Measurements from ENCODE around the gene COBLL1.

COBLL1 gene

DNA sequence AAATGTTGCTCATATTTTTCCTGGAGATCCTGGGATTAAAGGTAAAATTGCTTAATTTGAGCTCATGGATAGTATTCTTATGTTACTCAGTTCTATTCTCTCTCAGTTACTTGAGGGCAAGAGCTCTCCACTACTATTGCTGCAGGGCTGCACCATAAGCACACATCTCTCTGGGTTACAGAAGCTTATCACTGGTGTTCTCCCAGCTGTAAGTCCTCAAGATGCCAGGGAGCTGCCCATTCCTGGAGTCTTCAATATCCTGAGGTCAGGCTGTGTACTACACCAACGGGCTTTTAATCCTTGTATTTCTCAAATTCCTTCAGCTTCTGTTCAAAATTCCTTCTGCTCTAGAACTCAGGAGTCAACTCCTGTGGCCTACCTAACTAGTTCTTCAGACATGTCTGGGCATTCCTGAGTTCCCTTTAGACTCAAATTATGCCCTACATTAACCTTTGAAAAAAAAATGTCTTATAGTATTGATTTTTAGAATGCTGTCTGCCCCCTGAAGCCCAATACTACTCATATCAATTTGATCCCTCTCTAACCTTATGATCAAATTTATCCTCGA lies 17.7 kb upstream of the COBLL1 start:
- peak; percentile 67 for DNase-seq (ENCODE audit: low read depth)
- H3K4me3 ChIP-seq (ENCODE audit: low read length), result no peak overlapping the region
- TF ChIP-seq CTCF (IDR thresholded peaks at IDR 0.05; ENCODE audit: insufficient read depth, low read depth, low read length, missing control alignments), result no peak

DNA sequence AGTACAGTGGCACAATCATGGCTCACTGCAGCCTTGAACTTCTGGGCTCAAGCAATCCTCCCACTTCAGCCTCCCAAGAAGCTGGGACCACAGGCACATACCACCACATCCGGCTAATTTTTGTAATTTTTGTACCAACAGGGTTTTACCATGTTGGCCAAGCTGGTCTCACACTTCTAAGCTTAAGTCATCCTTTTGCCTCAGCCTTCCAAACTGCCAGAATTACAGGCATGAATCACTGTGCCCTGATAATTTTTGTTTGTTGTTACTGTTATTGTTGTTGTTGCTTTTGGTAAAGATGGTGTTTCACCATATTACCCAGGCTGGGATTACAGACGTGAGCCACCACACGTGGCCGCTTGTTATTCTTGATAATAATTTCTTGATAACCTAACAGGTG lies 10.5 kb upstream of the COBLL1 start:
- no peak overlapping the region for H3K4me3 ChIP-seq (ENCODE audit: low read length)
- no peak for TF ChIP-seq CTCF (IDR thresholded peaks at IDR 0.05; ENCODE audit: insufficient read depth, low read depth, low read length, missing control alignments)
- no peak for DNase-seq (ENCODE audit: low read depth)

DNA sequence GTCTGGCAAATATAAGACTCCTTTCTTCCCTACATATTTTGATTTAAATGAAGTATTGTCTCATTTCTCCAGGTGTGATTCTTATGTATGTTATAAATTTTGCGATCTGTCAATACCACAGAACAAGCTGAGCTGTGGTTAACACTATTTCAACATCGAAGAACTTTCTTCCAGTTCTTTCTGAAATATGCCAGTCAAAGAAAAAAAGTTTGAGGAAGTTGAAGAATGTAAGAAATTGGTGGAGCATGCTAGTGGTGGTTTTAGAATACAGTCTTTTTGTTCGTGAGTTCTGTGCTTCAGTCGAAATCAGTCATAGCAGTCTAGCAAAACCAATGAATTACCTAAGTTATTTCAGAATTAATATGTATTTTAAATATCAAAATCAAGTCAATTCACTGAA lies 8.6 kb upstream of the COBLL1 start:
- DNase-seq (ENCODE audit: low read depth), result no peak
- no peak for TF ChIP-seq CTCF (IDR thresholded peaks at IDR 0.05; ENCODE audit: insufficient read depth, low read depth, low read length, missing control alignments)

DNA sequence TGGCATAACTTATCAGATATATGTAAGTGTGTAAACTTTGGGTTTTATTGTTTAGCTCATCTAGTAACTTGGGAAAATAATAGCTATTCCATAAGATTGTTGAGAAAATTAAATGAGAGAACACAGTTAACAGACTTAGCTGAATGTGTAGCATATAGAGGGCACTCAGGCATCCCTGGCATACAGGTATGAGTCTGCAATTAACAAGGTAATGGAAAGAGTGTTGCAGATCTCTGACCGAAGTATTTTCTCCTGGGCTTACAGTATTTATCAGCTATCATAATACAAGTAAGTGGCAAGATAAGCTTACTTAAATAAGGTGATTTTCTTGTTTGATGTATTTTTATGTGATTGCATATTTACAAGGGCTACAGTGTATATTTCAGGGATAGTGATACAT lies 7.9 kb upstream of the COBLL1 start:
- DNase-seq (ENCODE audit: low read depth), result no peak
- no peak overlapping the region for H3K4me3 ChIP-seq (ENCODE audit: low read length)
- no peak for TF ChIP-seq CTCF (IDR thresholded peaks at IDR 0.05; ENCODE audit: insufficient read depth, low read depth, low read length, missing control alignments)

More for the DNA sequence above, 8.6 kb upstream of the COBLL1 start:
- H3K4me3 ChIP-seq (ENCODE audit: low read length), result no peak overlapping the region

DNA sequence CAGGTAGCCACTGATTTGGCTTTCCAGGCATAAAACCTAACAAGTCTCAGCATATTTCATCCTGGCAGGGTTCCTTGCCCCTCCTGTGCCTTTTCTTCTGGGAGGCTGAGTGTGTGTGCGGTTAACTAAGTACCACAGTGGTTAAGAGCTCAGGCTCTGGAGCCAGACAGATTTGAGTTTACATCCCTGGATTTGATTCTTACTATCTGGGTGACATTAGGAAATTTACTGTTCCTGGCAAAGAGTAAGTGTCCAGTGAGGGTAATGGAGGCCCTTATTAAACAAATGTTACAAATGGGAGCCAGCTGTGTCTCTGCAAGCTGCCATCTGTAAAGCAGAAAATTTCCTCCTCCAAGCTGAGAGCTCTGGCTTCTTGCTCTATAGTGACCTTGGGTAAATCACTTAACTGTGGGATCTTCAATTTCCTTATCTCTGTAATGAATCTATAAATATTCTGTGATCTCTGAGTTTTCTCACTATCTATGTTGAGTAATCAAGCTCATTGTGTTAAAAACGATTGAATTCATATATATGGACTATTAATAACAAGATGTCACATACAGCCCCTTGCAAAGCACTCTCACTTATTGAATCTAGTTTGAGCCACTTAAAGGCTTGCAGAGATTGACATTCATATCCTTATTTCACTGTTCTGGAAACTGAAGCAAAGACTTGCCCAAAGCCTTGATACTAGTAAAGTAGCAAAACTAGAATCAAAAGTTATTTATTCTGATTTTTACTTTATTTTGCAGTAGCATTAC lies 6.5 kb upstream of the COBLL1 start:
- peak; percentile 89 for DNase-seq (ENCODE audit: low read depth)
- no peak overlapping the region for H3K4me3 ChIP-seq (ENCODE audit: low read length)
- TF ChIP-seq CTCF (IDR thresholded peaks at IDR 0.05; ENCODE audit: insufficient read depth, low read depth, low read length, missing control alignments), result no peak

DNA sequence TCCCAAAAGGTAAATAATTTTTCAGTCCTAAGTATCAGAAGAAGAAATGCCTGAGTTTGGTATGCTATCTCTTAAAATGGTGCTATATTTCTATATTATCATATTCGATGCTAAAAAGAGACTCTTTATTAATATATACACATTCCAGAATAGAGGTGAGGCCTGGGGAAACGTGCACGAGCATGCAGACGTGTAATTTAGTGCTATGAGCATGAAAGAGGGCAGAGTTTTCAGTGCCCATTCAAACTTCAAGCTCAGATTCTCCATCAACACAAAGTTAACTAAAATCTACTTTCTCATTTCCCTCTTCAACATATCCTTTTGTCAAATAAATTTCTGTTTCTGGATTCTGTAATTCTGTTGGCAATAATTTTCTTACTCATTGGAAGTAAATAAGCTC lies 5.7 kb upstream of the COBLL1 start:
- H3K4me3 ChIP-seq (ENCODE audit: low read length), result no peak overlapping the region
- no peak for TF ChIP-seq CTCF (IDR thresholded peaks at IDR 0.05; ENCODE audit: insufficient read depth, low read depth, low read length, missing control alignments)
- DNase-seq (ENCODE audit: low read depth), result peak; percentile 65

DNA sequence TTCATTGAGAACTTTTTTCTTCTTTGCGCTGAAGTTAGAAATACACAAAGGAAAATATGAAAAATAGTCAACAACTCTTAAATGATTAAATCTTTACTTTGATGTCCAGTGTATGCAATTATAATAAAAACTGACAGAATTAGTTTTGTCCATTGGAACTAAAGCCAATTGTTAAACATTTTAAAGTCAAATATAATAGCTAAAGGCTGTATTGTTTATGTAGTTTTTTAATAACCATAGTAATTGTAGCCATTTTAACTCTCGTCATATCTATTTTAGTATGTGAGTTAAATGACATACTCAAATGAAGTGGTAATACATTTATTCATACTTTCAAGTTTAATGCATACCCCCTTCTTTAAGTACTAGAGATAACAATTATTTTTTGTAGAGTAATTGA lies 4.7 kb upstream of the COBLL1 start:
- TF ChIP-seq CTCF (IDR thresholded peaks at IDR 0.05; ENCODE audit: insufficient read depth, low read depth, low read length, missing control alignments), result no peak
- H3K4me3 ChIP-seq (ENCODE audit: low read length), result no peak overlapping the region
- DNase-seq (ENCODE audit: low read depth), result no peak

Data from epithelial cell of esophagus (primary cell).